RKO (cell line): ENCODE measurements around the gene RSPO1.

Experiments used
- DNase-seq: peaks from one replicate; pipeline ENCODE4 v3.0.0-alpha.2; 2016; ENCODE audit warnings: low spot score

RSPO1 gene

DNA sequence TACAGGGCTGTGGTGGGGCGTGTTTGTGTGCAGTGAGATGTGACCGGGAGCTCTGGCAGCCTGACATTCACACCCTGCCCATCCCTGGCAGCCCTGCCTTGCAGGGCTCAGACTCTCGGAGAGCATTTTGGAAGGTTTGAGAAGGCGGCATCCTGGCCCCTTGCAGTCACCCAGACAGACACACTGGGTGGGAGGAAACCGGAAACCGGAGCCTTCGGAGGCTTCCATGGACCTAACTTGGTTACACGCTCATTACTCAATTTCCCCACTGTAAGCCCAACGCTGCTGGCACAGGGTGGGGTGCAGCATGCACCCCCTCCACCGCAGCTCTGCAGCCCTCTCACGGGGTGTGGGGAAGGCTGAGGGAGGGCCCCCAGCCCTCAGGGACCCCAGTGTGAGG lies 22.2 kb upstream of the RSPO1 start:
- DNase-seq = no peak

GRCh38 chr1:37656026-37656425 lies 21.3 kb upstream of the RSPO1 start:
- no peak for DNase-seq

GRCh38 chr1:37655274-37655673 lies 20.6 kb upstream of the RSPO1 start:
- no peak for DNase-seq

DNA sequence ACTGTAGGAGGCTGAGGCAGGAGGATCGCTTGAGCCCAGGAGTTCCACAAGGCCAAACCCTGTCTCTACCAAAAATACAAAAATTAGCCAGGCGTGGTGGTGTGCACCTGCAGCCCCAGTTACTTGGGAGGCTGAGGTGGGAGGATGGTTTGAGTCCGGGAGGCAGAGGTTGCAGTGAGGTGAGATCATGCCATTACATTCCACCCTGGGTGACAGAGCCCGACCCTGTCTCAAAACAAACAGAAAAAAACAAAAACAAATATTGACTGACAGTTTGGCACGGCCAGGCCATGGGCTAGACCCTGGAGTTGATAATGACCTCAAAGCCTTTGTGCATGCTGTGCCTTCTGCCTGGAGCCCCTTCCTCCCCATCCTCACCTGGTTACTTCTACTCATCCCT lies 19.2 kb upstream of the RSPO1 start:
- no peak for DNase-seq

GRCh38 chr1:37652976-37653375 lies 18.3 kb upstream of the RSPO1 start:
- DNase-seq = no peak

GRCh38 chr1:37651803-37652202 lies 17.1 kb upstream of the RSPO1 start:
- DNase-seq = no peak

GRCh38 chr1:37650721-37651120 lies 16.0 kb upstream of the RSPO1 start:
- no peak for DNase-seq

DNA sequence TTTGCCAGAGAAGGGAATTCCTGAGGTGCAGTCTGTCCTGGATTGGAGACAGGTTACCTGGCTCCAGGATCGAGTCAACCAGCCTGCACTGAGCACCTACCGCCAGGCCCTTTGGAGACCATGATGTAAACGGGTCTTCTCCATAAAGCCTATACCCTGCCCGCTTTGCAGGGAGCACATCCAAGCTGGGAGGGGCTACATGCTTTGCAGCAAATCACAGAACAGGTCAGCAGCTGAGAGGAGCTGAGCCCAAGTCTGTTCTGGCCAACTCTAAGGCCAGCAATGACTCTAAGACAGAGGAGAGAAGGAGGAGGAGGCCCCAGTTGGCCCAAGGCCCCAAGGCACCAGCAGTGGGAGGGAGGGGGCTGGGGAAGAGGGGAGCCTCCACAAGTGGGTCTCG lies 15.5 kb upstream of the RSPO1 start:
- DNase-seq = no peak

DNA sequence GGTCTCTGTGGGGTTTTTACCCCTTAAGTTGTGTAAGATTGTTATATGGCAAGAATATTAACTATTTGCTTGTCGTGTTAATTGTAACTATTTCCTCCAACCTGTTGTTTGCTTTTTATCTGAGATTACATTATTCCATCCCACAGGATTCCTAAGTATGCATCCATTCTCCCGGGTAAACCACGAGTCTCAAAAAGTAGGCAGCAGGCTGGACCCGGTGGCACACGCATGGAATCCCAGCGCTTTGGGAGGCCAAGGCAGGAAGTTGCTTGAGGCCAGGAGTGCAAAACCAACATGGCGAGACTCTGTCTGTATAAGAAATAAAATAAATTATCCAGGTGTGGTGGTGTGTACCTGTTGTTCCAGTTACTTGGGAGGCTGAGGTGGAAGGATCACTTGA lies 12.6 kb upstream of the RSPO1 start:
- no peak for DNase-seq

DNA sequence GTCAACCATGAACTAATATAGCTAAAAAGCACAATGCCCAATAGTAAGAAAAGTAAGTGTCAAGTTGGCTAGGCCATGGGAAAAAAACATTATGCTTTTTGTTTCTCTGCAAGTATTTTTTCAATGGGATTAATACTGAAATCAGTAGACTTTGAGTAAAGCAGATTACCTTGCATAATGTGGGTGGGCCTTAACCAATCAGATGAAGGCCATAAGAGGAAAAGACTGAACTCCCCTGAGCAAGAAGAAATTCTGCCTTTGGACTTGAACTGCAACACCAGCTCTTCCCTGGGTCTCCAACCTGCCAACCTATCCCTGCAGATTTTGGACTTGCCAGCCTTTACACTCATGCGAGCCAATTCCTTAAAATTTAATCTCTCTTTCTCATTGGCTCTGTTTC lies 6.4 kb upstream of the RSPO1 start:
- DNase-seq = no peak

- no peak for DNase-seq
Measured at GRCh38 chr1:37636435-37636834, 1.7 kb upstream of the RSPO1 start.

DNA sequence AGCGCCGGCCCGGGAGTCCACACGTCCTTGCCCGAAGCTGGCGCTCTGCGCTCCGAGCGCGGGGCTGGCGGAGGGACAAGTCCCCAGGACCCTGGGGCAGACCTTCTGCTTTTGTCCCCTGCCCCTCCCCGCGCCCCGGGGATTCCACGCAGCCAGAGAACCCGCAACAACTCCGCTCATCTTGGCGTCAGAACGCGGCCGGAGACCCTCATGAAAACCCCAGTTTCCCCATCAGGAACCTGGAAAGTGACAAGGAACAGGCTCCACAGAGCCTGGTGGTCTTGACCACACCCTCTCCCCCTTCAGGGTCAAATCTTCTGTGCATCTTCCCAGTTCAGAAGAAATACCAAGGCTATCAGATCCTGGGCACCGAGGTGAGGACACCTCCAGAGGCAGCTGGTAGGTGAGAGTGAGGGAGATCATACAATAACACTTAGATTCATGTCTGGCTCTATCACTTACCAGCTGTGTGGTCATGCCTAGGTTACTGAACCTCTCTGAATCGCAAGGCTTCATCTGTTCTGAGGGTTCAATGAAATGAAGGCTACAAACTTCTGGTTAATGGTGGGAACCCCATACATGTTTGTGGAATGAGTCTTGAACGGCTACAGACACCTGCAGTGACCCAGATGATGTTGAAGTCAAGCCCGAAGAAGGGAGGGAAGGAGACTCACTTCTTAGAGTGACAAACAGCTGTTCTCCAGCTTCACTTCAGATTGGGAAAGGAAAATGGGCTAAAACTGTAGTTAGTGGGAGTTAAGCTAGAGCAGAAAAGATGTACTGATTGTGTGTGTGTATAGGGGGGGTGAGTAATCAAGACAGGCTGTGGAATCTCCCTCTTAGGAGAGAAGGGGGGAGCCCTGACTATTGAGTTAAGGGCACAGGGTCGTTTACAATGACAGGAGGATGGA lies 555 bp upstream of the RSPO1 start:
- DNase-seq = no peak

GRCh38 chr1:37633938-37634243 lies 801 bp downstream of the RSPO1 start:
- DNase-seq = no peak

DNA sequence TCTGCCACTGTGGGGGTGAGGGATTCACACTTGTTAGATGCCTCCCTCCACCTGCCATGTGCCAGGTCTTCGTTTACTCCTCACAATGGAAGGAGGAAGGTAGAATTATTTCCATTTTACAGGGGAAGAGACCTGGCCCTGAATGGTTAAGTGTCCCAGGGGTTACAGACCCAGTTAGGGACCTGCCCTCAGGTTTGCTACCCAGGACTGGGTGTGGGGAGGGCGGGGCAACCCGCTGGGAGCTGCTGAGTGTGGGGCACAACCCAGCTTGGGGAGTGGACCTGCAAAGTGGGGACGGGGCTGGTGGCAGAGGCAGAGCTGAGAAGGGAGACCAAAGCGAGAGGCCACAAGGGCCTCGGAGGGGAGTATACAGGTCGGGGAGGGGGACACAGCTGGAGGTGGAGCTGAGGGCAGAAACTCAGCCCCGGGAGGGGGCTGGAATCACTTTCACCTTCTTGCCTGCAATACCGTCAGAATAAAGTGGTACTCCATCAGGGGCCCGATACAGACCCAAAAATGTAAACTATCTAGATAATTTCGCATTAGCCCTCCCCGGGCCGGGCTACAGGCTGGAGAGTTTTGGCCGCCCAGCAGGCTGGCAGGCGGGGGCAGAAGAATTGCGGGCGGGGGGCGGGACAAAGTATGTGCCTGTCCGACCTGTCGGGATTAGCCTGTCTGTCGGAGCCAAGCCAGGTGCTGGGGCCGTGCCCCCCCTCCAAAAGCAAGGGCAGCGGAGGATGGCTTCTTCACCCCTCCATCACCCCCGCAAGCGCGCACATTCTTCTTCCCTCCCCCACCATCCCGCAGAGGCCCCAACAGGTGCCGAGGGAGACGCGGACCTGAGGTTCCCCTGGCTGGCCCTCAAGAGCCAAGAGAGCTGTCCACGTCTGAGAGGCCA lies 1.4 kb downstream of the RSPO1 start:
- no peak for DNase-seq

DNA sequence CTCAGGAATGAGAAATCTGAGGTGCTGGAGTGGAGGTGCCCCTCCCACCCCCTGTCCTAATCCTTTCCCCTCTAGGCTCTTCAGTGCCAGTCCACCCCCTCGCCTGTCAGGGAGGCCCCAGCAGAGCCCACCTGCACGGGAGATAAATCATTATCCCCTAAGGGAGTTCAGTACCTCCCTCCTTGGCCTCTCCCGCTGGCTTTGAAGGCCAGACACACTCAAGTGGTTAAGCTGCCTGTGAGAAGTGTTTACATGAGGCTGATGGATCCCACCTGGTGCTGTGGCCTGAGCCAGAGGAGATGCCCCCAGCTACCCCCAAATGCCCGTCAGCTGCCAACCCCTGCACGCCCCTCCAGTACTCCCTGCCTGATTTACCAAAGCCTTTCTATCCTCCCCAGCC lies 3.7 kb downstream of the RSPO1 start:
- DNase-seq = no peak

DNA sequence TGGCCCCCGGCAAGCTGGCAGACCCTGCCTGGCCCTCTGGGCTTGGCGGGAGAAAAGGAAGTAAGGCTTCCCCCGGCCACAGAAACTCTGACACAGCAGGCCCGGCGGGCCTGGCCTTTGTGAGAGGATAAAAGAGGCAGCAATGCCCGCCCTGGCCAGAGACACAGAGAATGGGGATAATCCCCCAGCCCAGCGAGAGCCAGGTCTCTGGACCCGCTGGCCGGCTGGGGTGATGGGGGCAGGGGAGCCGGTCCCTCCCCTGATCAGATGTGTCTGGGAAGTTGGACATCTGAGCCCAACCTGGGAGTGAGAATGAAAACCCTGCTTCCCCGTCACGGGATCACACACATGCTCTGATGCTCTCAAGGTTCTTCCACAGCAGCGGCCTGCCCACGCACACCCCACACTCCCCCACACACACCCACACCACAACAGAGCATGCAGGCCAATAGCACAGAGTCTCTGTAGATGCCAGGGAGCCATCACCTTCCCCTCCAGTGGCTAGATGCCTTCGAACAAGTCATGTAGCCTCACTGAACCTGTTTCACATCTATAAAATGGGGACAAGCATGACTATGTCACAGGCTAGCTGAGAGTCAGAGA lies 4.2 kb downstream of the RSPO1 start:
- no peak for DNase-seq

- DNase-seq = no peak
Measured at GRCh38 chr1:37629726-37630425, 4.8 kb downstream of the RSPO1 start.

- no peak for DNase-seq
Measured at GRCh38 chr1:37629008-37629407, 5.7 kb downstream of the RSPO1 start.

GRCh38 chr1:37628026-37628556 lies 6.6 kb downstream of the RSPO1 start:
- DNase-seq = no peak

- DNase-seq = no peak
Measured at GRCh38 chr1:37622131-37622530, 12.6 kb downstream of the RSPO1 start.

DNA sequence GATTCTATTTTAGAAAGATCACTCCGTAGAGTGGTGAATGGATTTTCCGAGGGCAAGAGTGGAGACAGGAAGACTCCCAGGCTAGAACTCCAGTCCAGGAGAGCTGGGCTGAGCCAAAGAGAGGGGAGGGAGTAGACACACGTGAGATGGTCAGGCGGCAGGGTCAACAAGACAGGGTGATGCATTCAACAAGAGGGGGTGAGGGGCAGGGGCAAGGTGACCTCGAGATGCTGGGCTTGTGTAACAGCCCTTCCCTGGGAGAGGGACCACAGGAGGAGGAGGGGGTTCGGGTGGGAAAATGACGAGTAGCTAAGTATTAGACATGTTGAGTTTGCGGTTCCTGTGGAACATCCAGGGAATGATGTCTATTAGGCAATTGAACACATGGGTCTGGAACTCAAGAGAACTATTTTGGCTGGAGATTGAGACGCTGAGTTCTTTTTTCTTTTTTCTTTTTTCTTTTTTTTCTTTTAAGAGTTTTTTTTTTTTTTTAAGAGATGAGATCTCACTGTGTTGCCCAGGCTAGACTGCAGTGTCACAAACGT lies 13.3 kb downstream of the RSPO1 start:
- DNase-seq = no peak

- peak; percentile 3 for DNase-seq
Measured at GRCh38 chr1:37620707-37621106, 14.0 kb downstream of the RSPO1 start.
